ENCODE results near the gene IRGC.

DNA sequence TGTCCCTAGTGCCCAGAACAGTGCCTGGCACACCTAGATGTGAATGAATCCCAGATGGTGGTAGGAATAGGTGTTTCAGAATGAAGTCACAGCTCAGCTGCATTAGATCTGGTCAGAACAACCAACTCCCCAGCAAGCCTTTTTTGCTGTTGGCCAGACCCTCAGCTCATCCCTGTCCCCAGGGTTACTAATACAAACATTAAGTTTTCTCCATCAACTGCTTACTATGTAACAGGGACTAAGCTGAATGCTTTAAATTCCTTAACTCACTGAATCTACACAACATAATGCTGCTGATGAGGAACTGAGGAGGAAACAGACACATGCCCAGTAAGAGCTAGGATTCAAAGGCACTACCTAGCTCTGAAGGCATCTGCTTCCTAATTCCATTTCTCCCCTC is 20.1 kb downstream of the IRGC start:
- TF ChIP-seq POLR2A (IDR thresholded peaks at IDR 0.05) (no peak), EP300 (IDR thresholded peaks at IDR 0.05) (no peak)
- TF ChIP-seq, protein P1, sequence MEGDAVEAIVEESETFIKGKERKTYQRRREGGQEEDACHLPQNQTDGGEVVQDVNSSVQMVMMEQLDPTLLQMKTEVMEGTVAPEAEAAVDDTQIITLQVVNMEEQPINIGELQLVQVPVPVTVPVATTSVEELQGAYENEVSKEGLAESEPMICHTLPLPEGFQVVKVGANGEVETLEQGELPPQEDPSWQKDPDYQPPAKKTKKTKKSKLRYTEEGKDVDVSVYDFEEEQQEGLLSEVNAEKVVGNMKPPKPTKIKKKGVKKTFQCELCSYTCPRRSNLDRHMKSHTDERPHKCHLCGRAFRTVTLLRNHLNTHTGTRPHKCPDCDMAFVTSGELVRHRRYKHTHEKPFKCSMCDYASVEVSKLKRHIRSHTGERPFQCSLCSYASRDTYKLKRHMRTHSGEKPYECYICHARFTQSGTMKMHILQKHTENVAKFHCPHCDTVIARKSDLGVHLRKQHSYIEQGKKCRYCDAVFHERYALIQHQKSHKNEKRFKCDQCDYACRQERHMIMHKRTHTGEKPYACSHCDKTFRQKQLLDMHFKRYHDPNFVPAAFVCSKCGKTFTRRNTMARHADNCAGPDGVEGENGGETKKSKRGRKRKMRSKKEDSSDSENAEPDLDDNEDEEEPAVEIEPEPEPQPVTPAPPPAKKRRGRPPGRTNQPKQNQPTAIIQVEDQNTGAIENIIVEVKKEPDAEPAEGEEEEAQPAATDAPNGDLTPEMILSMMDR (IDR thresholded peaks at IDR 0.05): no peak

All from ovary (tissue), 3 donors.